ENCODE results near the gene ZBTB6.

DNA sequence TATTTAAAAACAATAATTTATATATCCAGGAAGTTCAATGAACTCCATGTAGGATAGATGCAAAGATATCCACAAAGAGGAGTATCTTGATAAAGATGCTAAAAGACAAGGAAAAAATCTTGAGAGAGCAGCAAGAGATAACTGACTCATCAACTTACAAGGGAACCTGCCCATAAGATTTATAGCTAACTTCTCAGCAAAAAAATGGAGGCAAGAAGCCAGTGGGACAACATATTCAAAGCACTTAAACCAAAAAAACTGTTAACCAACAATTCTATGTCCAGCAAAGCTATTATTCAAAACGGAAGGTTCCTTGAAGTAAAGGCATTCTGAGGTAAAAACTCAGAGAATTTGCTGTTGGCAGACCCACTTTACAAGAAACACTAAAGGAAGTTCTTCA, 48.0 kb upstream of the ZBTB6 start:
- TF ChIP-seq CTCF (IDR thresholded peaks at IDR 0.05): no peak
- no peak for TF ChIP-seq POLR2AphosphoS5 (IDR thresholded peaks at IDR 0.05)

All from breast epithelium (tissue), 3 donors.